ENCODE data around the gene RPL23.

GRCh38 chr17:38815576-38816193 lies 37.8 kb downstream of the RPL23 start:
- TF ChIP-seq SMARCC2 (IDR thresholded peaks at IDR 0.05; ENCODE audit: low read depth) (no peak), RB1 (IDR thresholded peaks at IDR 0.05; ENCODE audit: low read depth) (no peak), CTCF (IDR thresholded peaks at IDR 0.05 in 2 of 3, conservative IDR thresholded peaks at IDR 0.05 in 1 of 3; ENCODE audit: insufficient read depth in 2 of 3, low read depth in 1 of 3, low read length in 3 of 3) (no peak), PTBP1 (IDR thresholded peaks at IDR 0.05; ENCODE audit: low read depth, low read length) (no peak), HES1 (IDR thresholded peaks at IDR 0.05; ENCODE audit: low read depth) (no peak), SAFB2 (IDR thresholded peaks at IDR 0.05; ENCODE audit: borderline replicate concordance, low read depth, low read length, severe bottlenecking) (no peak), PTTG1 (tag; IDR thresholded peaks at IDR 0.05; ENCODE audit: low read depth) (no peak), RNF2 (IDR thresholded peaks at IDR 0.05) (no peak), TAL1 (IDR thresholded peaks at IDR 0.05) (no peak), MTA2 (IDR thresholded peaks at IDR 0.05; ENCODE audit: low read depth) (no peak), PATZ1 (CRISPR knock-in tag; IDR thresholded peaks at IDR 0.05; ENCODE audit: borderline replicate concordance) (no peak), MAFF (IDR thresholded peaks at IDR 0.05; ENCODE audit: low read length) (no peak), TBL1XR1 (IDR thresholded peaks at IDR 0.05; ENCODE audit: low read length in 2 of 2) (no peak), CREM (IDR thresholded peaks at IDR 0.05; ENCODE audit: low read depth) (no peak)
